Activated T-cell treated with anti-CD3 and anti-CD28 coated beads, Interleukin-2, amount 50 U/mL, for 24 hours (primary cell): ENCODE results near the gene ATP9B.
A peak's percentile ranks its signal among the peaks of the same experiment; 100 is the strongest.

Experiments used
- DNase-seq: peaks from one replicate; pipeline ENCODE4 v3.0.0-alpha.2; 2020
- H3K27ac Mint-ChIP-seq: 2 replicates; pipeline ENCODE4 v1.8.0; 2020; ENCODE audit warnings: mild to moderate bottlenecking, mixed read lengths
- H3K27me3 Mint-ChIP-seq: 2 replicates; pipeline ENCODE4 v1.8.0; 2020; ENCODE audit warnings: mixed read lengths
- H3K36me3 Mint-ChIP-seq: 2 replicates; pipeline ENCODE4 v1.8.0; 2020; ENCODE audit warnings: low read depth, mixed read lengths
- H3K4me1 Mint-ChIP-seq: 2 replicates; pipeline ENCODE4 v1.8.0; 2020; ENCODE audit warnings: low read depth, mixed read lengths
- H3K4me3 Mint-ChIP-seq: 2 replicates; pipeline ENCODE4 v1.8.0; 2020; ENCODE audit warnings: mild to moderate bottlenecking, moderate library complexity, mixed read lengths
- H3K9me3 Mint-ChIP-seq: 2 replicates; pipeline ENCODE4 v1.8.0; 2020; ENCODE audit warnings: mixed read lengths

ATP9B gene

DNA sequence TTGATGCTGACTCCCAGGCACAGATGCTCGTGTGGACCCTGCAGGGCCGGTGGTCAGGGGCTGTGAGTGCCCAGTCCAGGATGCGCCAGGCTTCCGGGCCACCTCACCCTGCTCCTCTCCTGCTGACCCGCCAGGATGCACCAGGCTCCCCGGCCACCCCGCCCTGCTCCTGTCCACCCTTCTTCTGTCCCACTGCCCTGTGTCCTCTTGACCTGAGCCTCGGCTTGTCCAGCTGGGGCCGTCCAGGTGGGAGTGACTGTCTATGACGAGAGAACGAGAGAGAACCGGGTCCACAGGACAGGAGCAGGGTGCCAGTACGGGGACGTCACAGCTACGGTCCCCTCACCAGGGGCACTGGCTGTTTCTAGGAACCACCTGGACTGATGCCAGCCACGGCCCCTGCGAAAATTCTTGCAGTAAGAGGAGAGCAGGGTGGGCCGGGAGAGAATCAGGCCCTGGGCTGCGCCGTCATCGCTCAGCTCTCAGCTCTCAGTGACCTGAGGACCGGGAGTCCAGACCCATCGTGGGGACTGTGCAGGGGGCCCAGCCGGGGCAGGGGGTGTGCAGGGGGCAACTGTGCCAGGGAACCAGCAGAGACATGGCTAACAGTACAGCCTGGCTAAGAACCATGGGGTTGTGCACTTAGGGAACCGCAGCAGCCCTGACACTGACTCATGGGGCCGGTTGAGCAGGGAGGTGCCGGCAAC, 313.6 kb downstream of the ATP9B start:
- no peak overlapping the region for H3K4me3 Mint-ChIP-seq
- no peak overlapping the region for H3K27ac Mint-ChIP-seq
- no peak for DNase-seq
- H3K9me3 Mint-ChIP-seq, result no peaks in the 10 kb centered on the region
- H3K4me1 Mint-ChIP-seq, result peaks cover 16% of the 10 kb centered on the region
- H3K36me3 Mint-ChIP-seq, result peaks cover 13% of the 10 kb centered on the region
- H3K27me3 Mint-ChIP-seq, result peaks cover 5% of the 10 kb centered on the region

DNA sequence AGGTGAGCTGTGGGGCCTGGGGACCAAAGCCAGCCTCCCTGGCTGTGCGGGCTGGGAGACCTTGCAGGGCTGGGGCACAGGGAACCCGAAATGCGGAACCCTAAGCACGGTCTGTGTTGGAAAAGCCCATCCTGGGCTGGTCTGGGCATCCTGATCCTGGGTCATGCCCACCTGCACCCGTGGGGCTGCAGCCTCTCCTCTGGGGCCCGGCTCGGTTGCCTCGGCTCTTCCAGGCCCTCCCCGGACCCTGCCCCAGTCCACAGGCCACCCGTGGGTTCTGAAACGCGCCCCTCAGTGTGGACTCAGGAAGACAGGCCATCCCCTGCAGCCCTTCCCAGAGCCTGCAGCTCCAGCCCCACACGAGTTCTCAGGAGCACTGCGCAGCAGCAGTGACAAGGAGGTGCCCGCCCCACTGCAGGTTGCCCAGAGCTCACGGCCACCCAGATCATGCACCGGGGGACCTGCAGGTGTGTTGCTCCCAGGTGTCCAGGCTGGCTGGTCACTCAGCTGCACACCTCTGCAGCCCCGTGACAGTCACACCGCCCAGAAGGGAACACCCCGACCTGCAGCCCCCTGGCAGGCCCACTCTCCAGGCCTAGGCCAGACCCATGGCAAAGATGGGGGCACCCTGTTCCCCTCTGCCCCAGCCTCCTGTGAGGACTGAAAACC, 314.3 kb downstream of the ATP9B start:
- H3K4me1 Mint-ChIP-seq, result peaks cover 15% of the 10 kb centered on the region
- no peak overlapping the region for H3K27ac Mint-ChIP-seq
- peaks cover 7% of the 10 kb centered on the region for H3K27me3 Mint-ChIP-seq
- peaks cover 6% of the 10 kb centered on the region for H3K36me3 Mint-ChIP-seq
- no peak overlapping the region for H3K4me3 Mint-ChIP-seq
- no peak for DNase-seq
- H3K9me3 Mint-ChIP-seq, result no peaks in the 10 kb centered on the region

DNA sequence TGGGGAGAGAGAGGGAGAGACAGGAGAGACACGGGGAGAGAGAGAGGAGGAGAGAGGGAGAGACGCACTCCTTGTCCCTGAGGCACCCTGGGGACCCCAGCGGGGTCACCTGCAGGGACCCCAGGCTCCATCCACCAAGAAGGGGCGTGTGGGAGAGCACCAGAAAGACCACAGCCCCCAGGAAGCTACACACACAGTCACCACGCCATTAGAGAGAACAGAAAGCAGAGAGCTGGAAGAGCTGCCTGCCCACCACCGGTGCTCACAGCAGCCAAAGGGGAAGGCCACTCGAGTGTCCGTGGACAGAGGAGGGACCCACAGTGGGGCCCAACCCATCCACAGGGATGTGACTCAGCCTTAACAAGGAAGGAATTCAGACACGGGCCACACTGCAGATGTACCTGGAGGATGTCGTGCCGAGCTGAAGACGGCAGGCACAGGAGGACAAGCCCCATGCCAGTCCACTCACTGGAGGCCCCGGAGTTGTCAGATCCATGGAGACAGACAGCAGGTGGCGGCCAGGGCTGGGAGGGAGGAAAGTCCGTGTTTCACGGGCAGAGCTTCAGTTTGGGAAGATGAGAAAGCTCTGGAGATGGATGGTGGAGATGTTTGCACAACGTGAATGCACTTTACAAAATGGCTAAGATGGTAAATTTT, 315.1 kb downstream of the ATP9B start:
- Mint-ChIP-seq H3K4me1 (peaks cover 10% of the 10 kb centered on the region), H3K9me3 (no peaks in the 10 kb centered on the region), H3K27ac (peak overlapping the region; percentile 59)

DNA sequence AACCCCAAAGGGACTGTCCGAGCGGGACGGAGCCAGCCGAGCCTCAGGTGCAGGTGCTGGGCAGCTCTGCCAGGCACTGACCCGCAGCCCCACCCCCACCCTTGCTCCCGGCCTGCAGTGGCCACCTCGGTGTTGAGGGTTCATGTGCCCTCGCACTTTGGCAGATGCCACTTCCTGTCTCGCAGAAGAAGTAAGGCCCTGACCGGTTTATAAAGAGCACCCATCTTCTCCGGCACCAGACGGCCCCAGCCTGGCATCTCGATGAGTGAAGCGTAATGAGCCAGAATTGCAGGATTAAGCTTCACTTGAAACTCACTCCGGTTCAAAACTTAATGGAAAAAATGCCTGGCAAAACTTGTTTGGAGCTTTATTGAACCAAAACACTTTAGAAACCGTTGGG, 315.6 kb downstream of the ATP9B start:
- H3K27ac Mint-ChIP-seq, result no peak overlapping the region
- H3K4me1 Mint-ChIP-seq, result peaks cover 6% of the 10 kb centered on the region
- no peak for DNase-seq
- H3K27me3 Mint-ChIP-seq, result peaks cover 18% of the 10 kb centered on the region
- H3K4me3 Mint-ChIP-seq, result no peak overlapping the region
- H3K36me3 Mint-ChIP-seq, result no peaks in the 10 kb centered on the region
- no peaks in the 10 kb centered on the region for H3K9me3 Mint-ChIP-seq

More for the DNA sequence above, 315.1 kb downstream of the ATP9B start:
- Mint-ChIP-seq H3K27me3 (peaks cover 14% of the 10 kb centered on the region), H3K4me3 (no peak overlapping the region), H3K36me3 (no peaks in the 10 kb centered on the region)
- DNase-seq, result no peak

DNA sequence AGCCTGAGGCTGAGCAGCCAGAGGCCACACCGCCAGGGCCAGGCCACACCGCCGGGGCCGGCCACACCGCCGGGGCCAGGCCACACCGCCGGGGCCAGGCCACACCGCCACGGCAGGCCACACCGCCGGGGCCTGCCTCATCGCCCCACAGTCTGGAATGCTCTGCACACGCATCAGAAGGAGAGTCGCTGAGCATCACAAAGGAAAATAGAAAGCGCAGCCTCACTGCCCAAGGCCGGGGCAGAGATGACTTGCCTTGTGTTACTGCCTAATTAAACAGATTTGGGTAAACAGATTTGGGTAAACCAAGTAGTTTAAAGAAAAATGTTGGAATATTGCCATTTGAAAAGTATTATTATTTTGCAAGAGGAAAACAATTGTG, 316.1 kb downstream of the ATP9B start:
- H3K36me3 Mint-ChIP-seq, result no peaks in the 10 kb centered on the region
- H3K4me3 Mint-ChIP-seq, result no peak overlapping the region
- no peaks in the 10 kb centered on the region for H3K9me3 Mint-ChIP-seq
- H3K27me3 Mint-ChIP-seq, result peaks cover 18% of the 10 kb centered on the region
- no peak for DNase-seq
- peaks cover 6% of the 10 kb centered on the region for H3K4me1 Mint-ChIP-seq
- H3K27ac Mint-ChIP-seq, result no peak overlapping the region

DNA sequence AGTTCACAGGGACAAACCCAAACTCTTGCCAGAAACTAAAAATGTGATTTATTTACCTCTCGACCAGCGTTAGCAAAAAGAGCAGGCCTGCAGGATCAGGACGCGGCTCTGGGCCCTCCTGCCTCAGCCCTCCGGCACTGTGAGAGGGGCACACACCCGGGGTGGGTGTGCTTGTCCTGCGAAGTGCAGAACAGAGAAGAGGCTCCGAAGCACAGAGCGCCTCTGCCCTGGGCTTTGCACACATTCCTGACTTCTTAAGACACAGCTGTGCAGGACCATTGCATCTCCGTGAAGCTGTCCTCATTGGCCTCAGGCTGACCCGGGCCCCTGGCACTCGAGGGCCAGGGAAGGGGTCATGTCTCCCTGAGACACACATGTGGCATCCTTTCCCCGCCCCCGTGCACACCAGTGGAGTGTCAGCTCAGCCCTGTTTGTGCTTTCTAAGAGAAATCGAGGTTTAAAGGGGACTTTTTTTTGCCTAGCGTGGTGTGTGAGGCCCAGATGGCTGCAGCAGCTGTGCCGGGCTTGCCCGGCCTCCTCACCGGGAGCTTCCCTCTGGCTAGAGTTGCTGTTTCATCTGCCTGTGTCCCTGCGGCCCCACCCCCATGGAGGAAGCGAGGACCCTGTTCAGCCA, 316.6 kb downstream of the ATP9B start:
- Mint-ChIP-seq H3K4me1 (peaks cover 6% of the 10 kb centered on the region), H3K27ac (no peak overlapping the region), H3K36me3 (no peaks in the 10 kb centered on the region), H3K4me3 (no peak overlapping the region), H3K27me3 (peaks cover 18% of the 10 kb centered on the region), H3K9me3 (no peaks in the 10 kb centered on the region)
- no peak for DNase-seq

DNA sequence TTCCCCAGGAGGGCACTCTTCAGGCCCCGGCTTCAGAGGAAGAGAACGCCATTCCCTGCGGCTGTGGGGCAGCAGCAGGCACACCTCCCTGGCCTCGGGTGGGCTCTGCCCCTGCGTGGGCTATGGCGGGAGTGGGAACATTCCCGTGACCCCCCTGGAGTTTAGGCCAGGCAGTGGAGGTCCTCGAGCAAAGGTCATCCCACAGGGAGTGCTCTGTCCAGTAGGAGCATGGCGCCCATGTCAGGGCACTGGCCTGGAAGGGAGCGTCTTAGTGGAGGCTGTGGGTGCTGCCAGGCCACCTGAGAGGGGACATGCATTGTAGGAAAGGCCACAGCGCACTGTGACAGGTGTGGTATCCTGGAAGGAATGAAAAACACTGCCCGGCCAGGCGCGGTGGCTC, 317.4 kb downstream of the ATP9B start:
- Mint-ChIP-seq H3K9me3 (no peaks in the 10 kb centered on the region), H3K4me3 (no peak overlapping the region), H3K36me3 (no peaks in the 10 kb centered on the region), H3K27ac (no peak overlapping the region), H3K4me1 (peaks cover 6% of the 10 kb centered on the region), H3K27me3 (peaks cover 23% of the 10 kb centered on the region)
- DNase-seq, result no peak

DNA sequence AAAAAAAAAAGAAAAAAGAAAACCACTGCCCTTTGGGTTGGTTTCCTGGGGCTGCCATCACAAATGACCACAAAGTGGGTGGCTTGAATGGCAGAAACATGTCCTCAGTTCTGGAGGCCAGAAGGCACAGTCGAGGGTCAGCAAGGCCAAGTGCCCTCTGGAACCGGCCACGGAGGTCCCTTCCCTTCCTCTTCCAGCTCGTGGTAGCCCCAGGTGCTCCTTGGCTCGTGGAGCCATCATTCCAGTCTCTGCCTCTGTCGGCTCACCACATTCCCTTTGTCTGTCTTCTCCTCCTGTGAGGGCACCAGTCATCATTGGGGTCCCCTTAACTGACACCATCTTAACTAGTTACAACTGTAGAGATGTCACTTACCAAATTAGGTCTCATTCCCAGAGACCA, 318.0 kb downstream of the ATP9B start:
- H3K9me3 Mint-ChIP-seq, result no peaks in the 10 kb centered on the region
- H3K27me3 Mint-ChIP-seq, result peaks cover 27% of the 10 kb centered on the region
- H3K36me3 Mint-ChIP-seq, result no peaks in the 10 kb centered on the region
- peaks cover 7% of the 10 kb centered on the region for H3K4me1 Mint-ChIP-seq
- no peak overlapping the region for H3K4me3 Mint-ChIP-seq
- no peak for DNase-seq
- H3K27ac Mint-ChIP-seq, result no peak overlapping the region

DNA sequence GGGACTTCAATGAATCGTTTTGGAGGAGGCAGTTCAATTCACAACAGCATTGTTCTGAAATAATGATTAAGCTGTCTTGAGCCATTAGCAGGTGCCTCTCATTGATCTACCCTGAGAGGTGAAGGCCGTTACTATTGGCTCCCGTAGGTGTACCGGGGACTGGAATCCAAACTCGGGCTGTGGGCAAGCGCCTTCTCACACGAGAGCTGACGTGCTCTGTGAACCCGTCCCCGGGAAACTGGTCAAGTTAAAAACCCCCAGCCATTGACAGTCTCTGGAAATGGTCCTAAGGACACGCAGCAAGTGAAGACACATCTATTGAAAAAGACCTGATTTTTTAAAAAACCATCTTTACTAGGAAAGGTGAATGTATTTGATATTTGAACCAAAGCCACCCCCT, 318.4 kb downstream of the ATP9B start:
- H3K36me3 Mint-ChIP-seq, result no peaks in the 10 kb centered on the region
- peaks cover 11% of the 10 kb centered on the region for H3K4me1 Mint-ChIP-seq
- no peak overlapping the region for H3K27ac Mint-ChIP-seq
- no peaks in the 10 kb centered on the region for H3K9me3 Mint-ChIP-seq
- peaks cover 30% of the 10 kb centered on the region for H3K27me3 Mint-ChIP-seq
- H3K4me3 Mint-ChIP-seq, result no peak overlapping the region
- DNase-seq, result no peak

DNA sequence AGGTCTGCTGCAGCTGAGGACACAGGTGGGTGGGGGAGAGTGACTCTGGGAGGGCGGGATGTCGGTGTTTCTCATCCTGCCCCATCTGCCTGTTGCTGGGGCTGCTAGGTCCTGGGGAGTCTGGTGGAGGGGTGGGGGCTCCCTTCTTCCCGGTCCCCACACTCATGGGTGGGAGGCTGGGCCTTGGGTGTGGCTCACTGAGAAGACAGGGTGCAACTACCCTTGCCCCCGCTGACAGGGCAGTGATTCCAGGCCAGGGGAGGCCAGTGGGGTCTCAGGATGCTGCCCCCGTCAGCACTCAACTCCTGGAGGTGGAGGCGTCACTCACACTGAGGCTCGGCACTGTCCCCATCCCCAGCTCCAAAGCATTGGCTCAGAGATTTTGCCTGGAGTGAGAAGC, 318.8 kb downstream of the ATP9B start:
- Mint-ChIP-seq H3K9me3 (no peaks in the 10 kb centered on the region), H3K4me3 (no peak overlapping the region), H3K27ac (no peak overlapping the region), H3K27me3 (peaks cover 30% of the 10 kb centered on the region), H3K36me3 (no peaks in the 10 kb centered on the region), H3K4me1 (peaks cover 14% of the 10 kb centered on the region)
- peak; percentile 22 for DNase-seq

DNA sequence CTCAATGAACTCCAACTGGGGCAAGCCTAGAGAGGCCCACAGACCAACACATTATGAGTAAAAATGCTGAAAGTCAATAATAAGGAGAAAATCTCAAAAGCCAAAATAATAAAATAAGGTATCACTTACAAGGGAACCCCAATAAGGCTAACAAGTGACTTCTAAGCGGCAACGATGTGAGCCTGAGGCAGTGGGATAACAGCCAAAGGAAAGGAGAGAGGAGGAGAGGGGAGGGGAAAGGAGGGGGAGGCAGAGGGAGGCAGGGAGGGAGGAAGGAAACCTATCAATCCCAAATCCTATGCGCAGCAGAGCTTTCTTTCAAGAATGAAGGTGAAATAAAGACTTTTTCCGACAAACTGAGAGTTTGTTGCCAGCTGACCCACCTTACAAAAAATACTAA, 320.5 kb downstream of the ATP9B start:
- Mint-ChIP-seq H3K27ac (no peak overlapping the region), H3K9me3 (no peaks in the 10 kb centered on the region), H3K4me1 (peaks cover 20% of the 10 kb centered on the region), H3K4me3 (no peak overlapping the region), H3K27me3 (peaks cover 30% of the 10 kb centered on the region), H3K36me3 (no peaks in the 10 kb centered on the region)
- DNase-seq, result no peak

DNA sequence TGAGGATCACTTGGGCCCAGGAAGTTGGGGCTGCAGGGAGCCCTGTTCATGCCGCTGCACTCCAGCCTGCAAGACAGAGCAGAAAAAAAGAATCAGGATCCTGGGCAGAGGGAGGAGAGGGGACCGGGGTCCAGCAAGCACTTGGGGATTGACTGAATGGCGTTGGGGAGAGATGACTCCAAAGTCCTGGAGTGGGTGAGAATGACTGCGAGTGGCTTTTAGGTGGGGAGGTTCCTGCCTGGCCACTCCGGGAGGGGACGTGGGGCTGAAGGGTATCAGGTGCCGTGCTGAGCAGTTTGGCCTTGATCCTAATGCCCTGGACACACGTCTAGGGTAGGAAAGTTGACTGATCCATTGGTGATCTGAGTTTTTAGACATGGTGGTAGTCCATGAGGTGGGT, 323.0 kb downstream of the ATP9B start:
- no peak overlapping the region for H3K27ac Mint-ChIP-seq
- H3K4me3 Mint-ChIP-seq, result no peak overlapping the region
- peaks cover 4% of the 10 kb centered on the region for H3K36me3 Mint-ChIP-seq
- H3K9me3 Mint-ChIP-seq, result no peaks in the 10 kb centered on the region
- H3K4me1 Mint-ChIP-seq, result peaks cover 24% of the 10 kb centered on the region
- no peak for DNase-seq
- H3K27me3 Mint-ChIP-seq, result peaks cover 30% of the 10 kb centered on the region

DNA sequence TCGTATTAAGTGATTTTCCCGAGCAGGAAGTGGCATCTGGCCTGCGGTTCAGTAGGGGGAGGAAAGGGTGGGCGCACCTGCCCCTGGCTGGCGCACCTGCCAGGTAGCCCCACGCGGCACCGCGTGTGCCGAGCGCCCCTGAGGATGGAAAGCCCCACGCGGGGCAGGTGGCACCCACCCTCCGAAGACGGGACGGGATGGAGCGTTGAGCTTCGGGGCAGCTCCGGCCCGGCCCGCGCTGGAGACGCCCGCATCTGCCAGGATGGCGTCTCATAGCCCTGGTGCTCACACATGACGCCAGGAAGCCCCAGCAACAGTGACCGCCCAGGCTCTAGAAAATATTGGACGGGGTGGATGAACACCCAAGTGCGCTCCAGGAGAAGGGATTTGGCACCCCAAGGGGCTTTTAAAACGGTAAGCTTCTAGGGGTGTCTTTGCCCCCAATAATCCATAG, 324.0 kb downstream of the ATP9B start:
- H3K27ac Mint-ChIP-seq, result peak overlapping the region; percentile 78
- peaks cover 14% of the 10 kb centered on the region for H3K36me3 Mint-ChIP-seq
- H3K4me1 Mint-ChIP-seq, result peaks cover 30% of the 10 kb centered on the region
- DNase-seq, result no peak
- H3K4me3 Mint-ChIP-seq, result peak overlapping the region; percentile 76
- H3K27me3 Mint-ChIP-seq, result peaks cover 25% of the 10 kb centered on the region
- H3K9me3 Mint-ChIP-seq, result no peaks in the 10 kb centered on the region

DNA sequence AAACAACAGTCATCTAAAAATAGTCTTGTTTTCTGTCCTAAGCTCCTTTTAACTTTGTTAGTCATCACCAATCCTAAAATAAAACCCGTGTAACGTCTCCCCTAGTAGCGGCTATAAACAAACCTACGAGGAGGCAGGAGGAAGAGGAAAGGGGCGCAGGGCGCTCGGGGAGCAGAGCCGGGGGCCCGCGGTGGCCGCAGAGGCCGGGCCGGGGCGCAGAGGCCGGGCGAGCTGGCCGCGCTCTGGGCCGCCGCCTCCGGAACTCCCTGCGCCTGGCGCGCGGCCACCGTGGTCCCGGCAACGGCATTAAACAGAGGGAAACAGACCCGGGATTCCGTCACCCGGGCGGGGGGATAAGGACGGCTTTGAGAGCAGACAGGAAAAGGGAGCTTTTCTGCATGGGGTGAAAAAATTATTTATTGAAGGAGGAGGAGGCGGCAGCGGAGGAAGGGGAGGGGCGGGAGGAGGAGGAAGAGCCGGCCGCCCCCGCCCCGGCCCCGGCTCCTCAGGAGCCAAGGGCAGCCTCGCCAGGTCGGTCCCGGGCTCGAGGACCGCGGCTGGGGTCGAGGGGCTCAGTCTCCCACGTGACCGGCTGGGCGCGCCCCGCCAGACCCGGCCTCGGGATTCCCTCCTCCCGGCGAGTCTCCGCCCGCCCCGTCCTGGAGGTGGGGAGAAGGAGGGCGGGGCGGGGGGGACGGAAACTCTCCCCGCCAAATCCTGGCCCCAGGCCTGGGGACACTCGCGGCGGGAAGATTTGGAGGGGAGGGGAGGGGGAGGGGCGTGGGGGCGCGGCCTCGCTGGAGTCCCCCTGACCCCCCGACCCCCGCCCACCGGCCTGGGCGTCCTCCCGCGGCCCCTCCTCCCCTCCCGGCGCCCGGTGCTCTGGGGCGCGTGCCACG, 324.7 kb downstream of the ATP9B start:
- Mint-ChIP-seq H3K36me3 (peaks cover 20% of the 10 kb centered on the region), H3K27me3 (peaks cover 19% of the 10 kb centered on the region), H3K4me1 (peaks cover 35% of the 10 kb centered on the region), H3K4me3 (peak overlapping the region; percentile 76), H3K27ac (peak overlapping the region; percentile 85), H3K9me3 (no peaks in the 10 kb centered on the region)
- peak; percentile 64 for DNase-seq
